GM21528 (cell line): ENCODE measurements around the gene ECSCR.

Experiments used
- ATAC-seq: cut with Tn5 transposase; IDR thresholded peaks from one replicate; pipeline ENCODE4 v1.9.1; 2021; ENCODE audit warnings: mild to moderate bottlenecking, moderate library complexity; ENCODE audit not compliant: unreplicated experiment, low FRiP score

The ECSCR gene

GRCh38 chr5:139474890-139475791 lies 12.6 kb upstream of the ECSCR start:
- no peak for ATAC-seq

GRCh38 chr5:139473565-139473964 lies 11.0 kb upstream of the ECSCR start:
- ATAC-seq = no peak

- no peak for ATAC-seq
Observed at GRCh38 chr5:139473105-139473504, 10.6 kb upstream of the ECSCR start.

GRCh38 chr5:139472386-139473030 lies 10.0 kb upstream of the ECSCR start:
- ATAC-seq = no peak

GRCh38 chr5:139470821-139471300 lies 8.3 kb upstream of the ECSCR start, which contains the start of gene SMIM33:
Gene SMIM33, plus strand, starts transcription at chr5:139471004. Its CDS starts 118 bp downstream, at chr5:139471122.
- ATAC-seq = no peak

GRCh38 chr5:139468421-139468931 lies 5.9 kb upstream of the ECSCR start:
- ATAC-seq = no peak

- ATAC-seq = no peak
Observed at GRCh38 chr5:139461698-139462097, 845 bp downstream of the ECSCR start.

GRCh38 chr5:139461176-139461575 lies 1.4 kb downstream of the ECSCR start:
- no peak for ATAC-seq

- no peak for ATAC-seq
Observed at GRCh38 chr5:139460455-139460854, 2.1 kb downstream of the ECSCR start.

- peak; percentile 22 for ATAC-seq
Observed at GRCh38 chr5:139459451-139459934, 3.0 kb downstream of the ECSCR start.

- peak; percentile 64 for ATAC-seq
Observed at GRCh38 chr5:139458580-139459407, 3.7 kb downstream of the ECSCR start.

GRCh38 chr5:139457653-139458306 lies 4.8 kb downstream of the ECSCR start:
- no peak for ATAC-seq

- no peak for ATAC-seq
Observed at GRCh38 chr5:139457241-139457640, 5.3 kb downstream of the ECSCR start.

- no peak for ATAC-seq
Observed at GRCh38 chr5:139456776-139457175, 5.8 kb downstream of the ECSCR start.

- no peak for ATAC-seq
Observed at GRCh38 chr5:139454568-139455290, 7.8 kb downstream of the ECSCR start.

GRCh38 chr5:139453683-139454567 lies 8.6 kb downstream of the ECSCR start:
- no peak for ATAC-seq

GRCh38 chr5:139451878-139452660 lies 10.5 kb downstream of the ECSCR start:
- no peak for ATAC-seq
